GM12878 (cell line): ENCODE results near the gene ANP32E. TPM values are rescaled to one million over a fixed set of nuclear protein-coding genes. Genes with fewer than 3 reads are reported as not detected.

Experiments used
- ASH2L ChIP-seq: fragments of 300-600, 200-600 bp; sonication (generic); IDR thresholded peaks from 2 replicates; pipeline ENCODE4 v1.6.1; 2017; ENCODE audit warnings: low read depth, mild to moderate bottlenecking, borderline replicate concordance
- ATF3 ChIP-seq: IDR thresholded peaks from 2 replicates; pipeline ENCODE4 v1.6.1; 2011; ENCODE audit warnings: low read depth, mild to moderate bottlenecking, low read length, moderate library complexity, borderline replicate concordance; ENCODE audit errors: extremely low read depth
- BCL3 ChIP-seq: IDR thresholded peaks from 2 replicates; pipeline ENCODE4 v1.6.1; 2011; ENCODE audit warnings: borderline replicate concordance, low read depth, mild to moderate bottlenecking, moderate library complexity, low read length; ENCODE audit not compliant: insufficient read depth, poor library complexity, severe bottlenecking
- CHD4 ChIP-seq: fragments of 200-600 bp; sonication (generic); IDR thresholded peaks from 2 replicates; pipeline ENCODE4 v1.6.1; 2016; ENCODE audit warnings: mild to moderate bottlenecking
- CREM ChIP-seq: IDR thresholded peaks from 2 replicates; pipeline ENCODE4 v1.6.1; 2014; ENCODE audit warnings: antibody characterized with exemption, low read depth
- FOXM1 ChIP-seq: IDR thresholded peaks from 2 replicates; pipeline ENCODE4 v1.6.1; 2012; ENCODE audit warnings: low read depth, mild to moderate bottlenecking, inconsistent platforms, low read length, moderate library complexity
- HCFC1 ChIP-seq: fragments of 150-350 bp; IDR thresholded peaks from 2 replicates; pipeline ENCODE4 v1.6.1; 2014; ENCODE audit warnings: low read length
- HDAC2 ChIP-seq: fragments of 200-600 bp; sonication (generic); IDR thresholded peaks from 2 replicates; pipeline ENCODE4 v1.6.1; 2017
- JUNB ChIP-seq: IDR thresholded peaks from 2 replicates; pipeline ENCODE4 v1.6.1; 2016; ENCODE audit warnings: antibody characterized with exemption, mild to moderate bottlenecking
- LARP7 ChIP-seq: fragments of 450-650 bp; IDR thresholded peaks from 2 replicates; pipeline ENCODE4 v1.6.1; 2017; ENCODE audit warnings: mild to moderate bottlenecking
- MEF2A ChIP-seq: IDR thresholded peaks from 2 replicates; pipeline ENCODE4 v1.6.1; 2011; ENCODE audit warnings: low read depth, mild to moderate bottlenecking, low read length, moderate library complexity; ENCODE audit not compliant: insufficient read depth
- MEF2B ChIP-seq: fragments of 450-650 bp; IDR thresholded peaks from 2 replicates; pipeline ENCODE4 v1.6.1; 2018; ENCODE audit warnings: mild to moderate bottlenecking, moderate library complexity; ENCODE audit not compliant: partially characterized antibody, poor library complexity, severe bottlenecking
- NBN ChIP-seq: fragments of 450-650 bp; IDR thresholded peaks from 2 replicates; pipeline ENCODE4 v1.6.1; 2016
- NFYB ChIP-seq: IDR thresholded peaks from 2 replicates; pipeline ENCODE4 v1.6.1; 2011; ENCODE audit warnings: low read depth, mild to moderate bottlenecking, low read length, improper control_type of control experiment, moderate library complexity; ENCODE audit not compliant: insufficient read depth
- NR2C2 ChIP-seq: IDR thresholded peaks from 2 replicates; pipeline ENCODE4 v1.6.1; 2011; ENCODE audit warnings: borderline replicate concordance, low read depth; ENCODE audit not compliant: control insufficient read depth, insufficient read length
- PML ChIP-seq: IDR thresholded peaks from 2 replicates; pipeline ENCODE4 v1.6.1; 2012; ENCODE audit warnings: low read length, inconsistent platforms
- POU2F2 ChIP-seq: IDR thresholded peaks from 3 replicates; pipeline ENCODE4 v1.6.1; 2011; ENCODE audit warnings: low read depth, mild to moderate bottlenecking, low read length, borderline replicate concordance
- RAD51 ChIP-seq: fragments of 450-650 bp; IDR thresholded peaks from 2 replicates; pipeline ENCODE4 v1.6.1; 2016; ENCODE audit warnings: moderate library complexity, mild to moderate bottlenecking, inconsistent platforms
- SIX5 ChIP-seq: IDR thresholded peaks from 2 replicates; pipeline ENCODE4 v1.6.1; 2011; ENCODE audit warnings: mild to moderate bottlenecking, low read depth, low read length, moderate library complexity; ENCODE audit not compliant: severe bottlenecking
- SMC3 ChIP-seq: IDR thresholded peaks from 2 replicates; pipeline ENCODE4 v1.6.1; 2011; ENCODE audit warnings: low read length, improper control_type of control experiment, borderline replicate concordance
- STAT3 ChIP-seq: IDR thresholded peaks from 2 replicates; pipeline ENCODE4 v1.6.1; 2011; ENCODE audit warnings: low read depth, low read length, improper control_type of control experiment
- TBL1XR1 ChIP-seq: IDR thresholded peaks from 2 replicates; pipeline ENCODE4 v1.6.1; 2012; ENCODE audit warnings: low read depth, low read length, improper control_type of control experiment
- ZNF384 ChIP-seq: IDR thresholded peaks from 2 replicates; pipeline ENCODE4 v1.6.1; 2012; ENCODE audit warnings: low read depth, mild to moderate bottlenecking, low read length, improper control_type of control experiment, borderline replicate concordance
- ZNF622 ChIP-seq: fragments of 450-650 bp; IDR thresholded peaks from 2 replicates; pipeline ENCODE4 v1.6.1; 2017; ENCODE audit warnings: mild to moderate bottlenecking, inconsistent platforms
- ZZZ3 ChIP-seq: IDR thresholded peaks from 2 replicates; pipeline ENCODE4 v1.6.1; 2011; ENCODE audit warnings: low read depth; ENCODE audit not compliant: control insufficient read depth, insufficient read length
- polyA plus RNA-seq, 11 experiments: library from polyadenylated mRNA; depleted of rRNA in 4 of 11; unstranded in 6 of 11; stranded (reverse) in 5 of 11; fragments of >200 nt; fragmentation: Nextera tagmentation in 4 of 11; fragmentation: Illumina TruSeq in 1 of 11; extraction: Ambion mirVana in 4 of 11; extraction: Trizol in 1 of 11; gene quantifications; 1 replicate in 1 of 11; 2 replicates in 10 of 11; pipeline versions ENCODE4 v1.2.1 to v1.2.3, GENCODE V29; 2011 to 2016; ENCODE audit warnings: inconsistent platforms in 2 of 11, missing spikeins in 2 of 11, low read depth in 1 of 11
- total RNA-seq, 4 experiments: library from RNA; depleted of rRNA in 3 of 4; stranded (reverse); fragments of >200 nt in 3 of 4; fragmentation: Illumina TruSeq in 1 of 4; extraction: Trizol in 1 of 4; gene quantifications; 2 replicates each; pipeline versions ENCODE4 v1.2.1 to v1.2.3, GENCODE V29; 2013 to 2021
- TF ChIP-seq, protein P1 (sequence below): IDR thresholded peaks from 2 replicates; pipeline ENCODE4 v1.6.1; 2011; ENCODE audit warnings: mild to moderate bottlenecking, low read depth, low read length, moderate library complexity; ENCODE audit not compliant: insufficient replicate concordance
- TF ChIP-seq, protein P2 (sequence below): fragments of 450-650 bp; formaldehyde crosslinking; IDR thresholded peaks from 2 replicates; pipeline ENCODE4 v1.4.0; 2022; ENCODE audit warnings: mild to moderate bottlenecking, moderate library complexity

The ANP32E gene
- total and polyA plus RNA-seq, 10 of the 15 experiments (the other 5 are each of a cell fraction or from before 2014, with no cell fraction given), result 59.2 to 250 (median 121) TPM

DNA sequence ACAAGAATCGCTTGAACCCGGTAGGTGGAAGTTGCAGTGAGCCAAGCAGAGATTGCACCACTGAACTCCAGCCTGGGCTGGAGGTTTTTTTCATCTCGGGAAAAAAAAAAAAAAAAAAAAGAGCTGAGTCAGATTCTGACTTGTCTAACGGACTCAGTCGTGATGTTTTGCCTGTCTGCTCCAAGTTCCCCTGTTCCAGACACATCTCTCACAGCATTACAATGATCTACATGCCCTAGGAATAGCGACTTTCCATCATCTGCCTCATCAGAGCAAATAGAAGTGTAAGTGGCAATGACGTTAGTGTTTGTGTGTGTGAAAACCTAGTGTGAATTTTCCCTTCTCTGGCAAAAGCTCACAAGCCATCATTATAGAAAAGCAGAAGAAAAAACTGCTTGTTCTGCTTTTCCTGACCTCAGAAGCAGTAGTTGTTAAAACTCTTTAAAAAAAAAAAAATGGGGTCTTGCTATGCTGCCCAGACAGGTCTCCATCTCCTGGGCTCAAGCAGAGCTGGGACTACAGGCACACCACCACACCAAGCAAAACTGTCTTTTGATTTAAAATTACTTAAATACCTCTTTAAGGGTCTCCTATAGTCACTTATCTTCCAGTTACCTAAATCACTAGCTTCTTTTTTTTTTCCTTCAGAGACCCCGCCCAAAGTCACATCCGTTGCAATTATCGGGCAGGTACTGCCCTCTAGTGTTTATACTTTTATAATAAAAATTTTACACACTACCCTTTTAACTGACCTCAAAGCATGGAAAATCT, 48.9 kb downstream of the ANP32E start (continued):
- TF ChIP-seq, protein P1, sequence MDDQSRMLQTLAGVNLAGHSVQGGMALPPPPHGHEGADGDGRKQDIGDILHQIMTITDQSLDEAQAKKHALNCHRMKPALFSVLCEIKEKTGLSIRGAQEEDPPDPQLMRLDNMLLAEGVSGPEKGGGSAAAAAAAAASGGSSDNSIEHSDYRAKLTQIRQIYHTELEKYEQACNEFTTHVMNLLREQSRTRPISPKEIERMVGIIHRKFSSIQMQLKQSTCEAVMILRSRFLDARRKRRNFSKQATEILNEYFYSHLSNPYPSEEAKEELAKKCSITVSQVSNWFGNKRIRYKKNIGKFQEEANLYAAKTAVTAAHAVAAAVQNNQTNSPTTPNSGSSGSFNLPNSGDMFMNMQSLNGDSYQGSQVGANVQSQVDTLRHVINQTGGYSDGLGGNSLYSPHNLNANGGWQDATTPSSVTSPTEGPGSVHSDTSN, result no peak
- TF ChIP-seq JUNB (no peak), MEF2B (no peak), ASH2L (no peak), TBL1XR1 (no peak), SIX5 (no peak), PML (no peak), HCFC1 (no peak), NR2C2 (no peak), ZNF384 (peak; percentile 88), FOXM1 (no peak), CREM (no peak), CHD4 (no peak), STAT3 (no peak), NBN (0 out of 2 replicates have a peak, but pooled peaks have one; percentile 48), HDAC2 (no peak), SMC3 (peak; percentile 47; the same call in 1 of the 2 replicates), ZZZ3 (no peak), BCL3 (no peak), LARP7 (no peak), ATF3 (no peak), MEF2A (no peak), POU2F2 (no peak), ZNF622 (no peak), RAD51 (no peak), NFYB (no peak)
- TF ChIP-seq, protein P2, sequence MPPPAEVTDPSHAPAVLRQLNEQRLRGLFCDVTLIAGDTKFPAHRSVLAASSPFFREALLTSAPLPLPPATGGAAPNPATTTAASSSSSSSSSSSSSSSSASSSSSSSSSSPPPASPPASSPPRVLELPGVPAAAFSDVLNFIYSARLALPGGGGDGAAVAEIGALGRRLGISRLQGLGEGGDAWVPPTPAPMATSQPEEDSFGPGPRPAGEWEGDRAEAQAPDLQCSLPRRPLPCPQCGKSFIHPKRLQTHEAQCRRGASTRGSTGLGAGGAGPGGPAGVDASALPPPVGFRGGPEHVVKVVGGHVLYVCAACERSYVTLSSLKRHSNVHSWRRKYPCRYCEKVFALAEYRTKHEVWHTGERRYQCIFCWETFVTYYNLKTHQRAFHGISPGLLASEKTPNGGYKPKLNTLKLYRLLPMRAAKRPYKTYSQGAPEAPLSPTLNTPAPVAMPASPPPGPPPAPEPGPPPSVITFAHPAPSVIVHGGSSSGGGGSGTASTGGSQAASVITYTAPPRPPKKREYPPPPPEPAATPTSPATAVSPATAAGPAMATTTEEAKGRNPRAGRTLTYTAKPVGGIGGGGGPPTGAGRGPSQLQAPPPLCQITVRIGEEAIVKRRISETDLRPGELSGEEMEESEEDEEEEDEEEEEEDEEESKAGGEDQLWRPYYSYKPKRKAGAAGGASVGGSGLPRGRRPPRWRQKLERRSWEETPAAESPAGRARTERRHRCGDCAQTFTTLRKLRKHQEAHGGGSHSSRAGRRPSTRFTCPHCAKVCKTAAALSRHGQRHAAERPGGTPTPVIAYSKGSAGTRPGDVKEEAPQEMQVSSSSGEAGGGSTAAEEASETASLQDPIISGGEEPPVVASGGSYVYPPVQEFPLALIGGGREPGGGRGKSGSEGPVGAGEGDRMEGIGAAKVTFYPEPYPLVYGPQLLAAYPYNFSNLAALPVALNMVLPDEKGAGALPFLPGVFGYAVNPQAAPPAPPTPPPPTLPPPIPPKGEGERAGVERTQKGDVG (CRISPR knock-in tag), result no peak
